C4-2B (cell line): ENCODE data around the gene C12orf43.

Source experiments
- CTCF ChIP-seq: fragments of 450-650 bp; conservative IDR thresholded peaks from 2 replicates; pipeline ENCODE4 v1.5.1; 2017; ENCODE audit warnings: mild to moderate bottlenecking
- ZFX ChIP-seq: fragments of 450-650 bp; IDR thresholded peaks from 2 replicates; pipeline ENCODE4 v1.6.1; 2017

GRCh38 chr12:120970310-120970709, 46.0 kb downstream of the C12orf43 start:
- TF ChIP-seq CTCF (no peak), ZFX (no peak)
